HepG2 (cell line): Measurements from ENCODE around the gene DALRD3. TPM values are rescaled to one million over a fixed set of nuclear protein-coding genes. Genes with fewer than 3 reads are reported as not detected.
A peak's percentile ranks its signal among the peaks of the same experiment; 100 is the strongest.

Experiments used
- GPBP1L1 ChIP-seq: sonication (generic); formaldehyde crosslinking; IDR thresholded peaks from 2 replicates; pipeline ENCODE4 v1.5.0; 2020; ENCODE audit warnings: mild to moderate bottlenecking, missing genetic modification reagents
- MYC ChIP-seq: sonication (generic); formaldehyde crosslinking; IDR thresholded peaks from 2 replicates; pipeline ENCODE4 v1.9.0; 2021; ENCODE audit warnings: missing genetic modification reagents, borderline replicate concordance
- NFE2L1 ChIP-seq: sonication (generic); formaldehyde crosslinking; IDR thresholded peaks from 2 replicates; pipeline ENCODE4 v1.4.0; 2020; ENCODE audit warnings: missing genetic modification reagents, mild to moderate bottlenecking, borderline replicate concordance
- RFX1 ChIP-seq: fragments of 450-650 bp; IDR thresholded peaks from 2 replicates; pipeline ENCODE4 v1.6.1; 2017
- SAP130 ChIP-seq: IDR thresholded peaks from 2 replicates; pipeline ENCODE4 v1.6.1; 2016; ENCODE audit warnings: low read depth
- SMYD3 ChIP-seq: sonication (generic); formaldehyde crosslinking; IDR thresholded peaks from 2 replicates; pipeline ENCODE4 v1.8.1; 2023; ENCODE audit warnings: mild to moderate bottlenecking, missing genetic modification reagents
- U2AF1 ChIP-seq: fragments of 200-400 bp; formaldehyde crosslinking; optimal IDR thresholded peaks from 2 replicates; pipeline ENCODE3; 2017; ENCODE audit warnings: mild to moderate bottlenecking, low read depth, low read length
- ZBTB49 ChIP-seq: sonication (generic); formaldehyde crosslinking; IDR thresholded peaks from 2 replicates; pipeline ENCODE4 v1.4.0; 2020; ENCODE audit warnings: missing genetic modification reagents, borderline replicate concordance
- ZBTB7B ChIP-seq: sonication (generic); formaldehyde crosslinking; IDR thresholded peaks from 2 replicates; pipeline ENCODE4 v1.4.0; 2020; ENCODE audit warnings: missing genetic modification reagents
- ZFX ChIP-seq: sonication (generic); formaldehyde crosslinking; IDR thresholded peaks from 2 replicates; pipeline ENCODE4 v1.4.0; 2020; ENCODE audit warnings: mild to moderate bottlenecking, low read depth, missing genetic modification reagents, moderate library complexity
- ZFY ChIP-seq: sonication (generic); formaldehyde crosslinking; IDR thresholded peaks from 2 replicates; pipeline ENCODE4 v1.4.0; 2020; ENCODE audit warnings: missing genetic modification reagents
- ZNF235 ChIP-seq: sonication (generic); formaldehyde crosslinking; IDR thresholded peaks from 2 replicates; pipeline ENCODE4 v1.8.1; 2023; ENCODE audit warnings: mild to moderate bottlenecking, missing genetic modification reagents, borderline replicate concordance
- ZNF333 ChIP-seq: sonication (generic); formaldehyde crosslinking; IDR thresholded peaks from 2 replicates; pipeline ENCODE4 v1.4.0; 2020; ENCODE audit warnings: mild to moderate bottlenecking, missing genetic modification reagents, borderline replicate concordance
- ZNF33B ChIP-seq: sonication (generic); formaldehyde crosslinking; IDR thresholded peaks from 2 replicates; pipeline ENCODE4 v1.5.1; 2020; ENCODE audit warnings: mild to moderate bottlenecking, missing genetic modification reagents
- ZNF687 ChIP-seq: sonication (generic); formaldehyde crosslinking; IDR thresholded peaks from 2 replicates; pipeline ENCODE4 v1.5.1; 2020; ENCODE audit warnings: mild to moderate bottlenecking, missing genetic modification reagents, moderate library complexity
- ZNF746 ChIP-seq: sonication (generic); formaldehyde crosslinking; IDR thresholded peaks from 2 replicates; pipeline ENCODE4 v1.8.0; 2022; ENCODE audit warnings: mild to moderate bottlenecking, missing genetic modification reagents
- ZNF784 ChIP-seq: sonication (generic); formaldehyde crosslinking; IDR thresholded peaks from 2 replicates; pipeline ENCODE4 v1.5.1; 2020; ENCODE audit warnings: missing genetic modification reagents, mild to moderate bottlenecking, borderline replicate concordance
- polyA plus RNA-seq, 8 experiments: library from polyadenylated mRNA; depleted of rRNA in 3 of 8; stranded (reverse) in 7 of 8; unstranded in 1 of 8; fragments of >200 nt; fragmentation: Illumina TruSeq in 4 of 8; extraction: Trizol in 4 of 8; gene quantifications; 2 replicates each; pipeline versions ENCODE4 v1.2.1 to v1.2.3, GENCODE V29; 2011 to 2016; ENCODE audit warnings: low read depth in 4 of 8, missing spikeins in 1 of 8, mixed read lengths in 1 of 8; ENCODE audit not compliant: insufficient read depth in 1 of 8
- total RNA-seq, 5 experiments: library from RNA; depleted of rRNA; stranded (reverse); fragments of >200 nt; fragmentation: Illumina TruSeq; extraction: Trizol; gene quantifications; 2 replicates each; pipeline ENCODE4 v1.2.3, GENCODE V29; 2016; ENCODE audit warnings: low read depth in 1 of 5

The DALRD3 gene
- total and polyA plus RNA-seq, 2 of the 13 experiments (the other 11 are each of a cell fraction or from before 2014, with no cell fraction given): 19.9 to 36.5 TPM

- TF ChIP-seq ZBTB49 (CRISPR knock-in tag) (no peak), SAP130 (CRISPR knock-in tag) (0 out of 2 replicates have a peak, but pooled peaks have one; percentile 5), ZNF784 (CRISPR knock-in tag) (no peak), ZNF235 (CRISPR knock-in tag) (0 out of 2 replicates have a peak, but pooled peaks have one; percentile 32), RFX1 (peak; percentile 71; the same call in 1 of the 2 replicates), ZNF746 (CRISPR knock-in tag) (no peak), ZBTB7B (CRISPR knock-in tag) (no peak), GPBP1L1 (no peak), U2AF1 (no peak), MYC (CRISPR knock-in tag) (no peak), ZNF333 (CRISPR knock-in tag) (no peak), NFE2L1 (CRISPR knock-in tag) (no peak), ZNF687 (CRISPR knock-in tag) (no peak; the same call in 1 of the 2 replicates), SMYD3 (CRISPR knock-in tag) (no peak), ZFY (CRISPR knock-in tag) (no peak), ZFX (CRISPR knock-in tag) (no peak), ZNF33B (CRISPR knock-in tag) (no peak)
Observed at GRCh38 chr3:48997714-48998637, 20.4 kb downstream of the DALRD3 start (continued).
